Measurements from ENCODE around the gene OXA1L.

DNA sequence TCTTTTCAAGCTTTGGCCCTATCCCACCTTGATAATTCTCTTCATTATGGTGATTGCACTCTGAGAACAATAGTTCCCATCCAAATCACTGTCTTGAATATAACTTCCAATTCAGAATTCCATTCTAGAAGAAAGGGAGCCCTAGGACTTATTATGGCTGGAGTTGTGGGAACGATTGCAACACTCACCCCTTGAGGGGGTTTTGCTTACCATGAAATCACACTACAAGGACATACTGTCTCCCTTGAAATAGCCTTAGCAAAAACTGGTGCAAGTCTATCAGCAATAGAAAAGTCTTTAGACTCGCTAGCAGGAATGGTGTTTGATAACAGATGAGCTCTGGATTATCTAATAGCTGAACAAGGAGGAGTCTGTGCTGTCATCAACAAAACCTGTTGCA is 31.4 kb upstream of the OXA1L start:
- TF ChIP-seq ZNF114 (CRISPR knock-in tag; IDR thresholded peaks at IDR 0.05) (no peak), CTCF (conservative IDR thresholded peaks at IDR 0.05; ENCODE audit: low read depth in 2 of 2) (no peak), POLR2AphosphoS5 (IDR thresholded peaks at IDR 0.05; ENCODE audit: low read depth) (no peak)
